SH-SY5Y (cell line): ENCODE results near the gene HEG1.

ENCODE experiments used
- GATA2 ChIP-seq: IDR thresholded peaks from 2 replicates; pipeline ENCODE4 v1.6.1; 2011; ENCODE audit warnings: mild to moderate bottlenecking, low read depth, low read length
- GATA3 ChIP-seq: IDR thresholded peaks from 2 replicates; pipeline ENCODE4 v1.6.1; 2011; ENCODE audit warnings: low read depth, mild to moderate bottlenecking, low read length, moderate library complexity

GRCh38 chr3:125024817-125025216, 31.0 kb downstream of the HEG1 start:
- TF ChIP-seq GATA2 (no peak), GATA3 (no peak)
